Smooth muscle cell (in vitro differentiated cells): Measurements from ENCODE around the gene ZDHHC14. TPM values are rescaled to one million over a fixed set of nuclear protein-coding genes. Genes with fewer than 3 reads are reported as not detected.

Experiments used
- DNase-seq: peaks from one replicate; lab custom pipeline; 2025; ENCODE audit not compliant: unreplicated experiment; lab: John Stamatoyannopoulos, UW
- H2AFZ ChIP-seq: fragments of 200-600 bp; sonication (generic); 2 replicates; pipeline ENCODE4 v1.6.0; 2016; ENCODE audit warnings: antibody characterized with exemption, low read depth, mild to moderate bottlenecking
- H3F3A ChIP-seq: fragments of 200-600 bp; sonication (generic); 2 replicates; pipeline ENCODE4 v1.6.0; 2017; ENCODE audit warnings: antibody characterized with exemption, low read depth
- H3K27ac ChIP-seq: fragments of 200-600 bp; sonication (generic); 2 replicates; pipeline ENCODE4 v1.5.1; 2016; ENCODE audit warnings: low read depth, mild to moderate bottlenecking
- H3K27me3 ChIP-seq: fragments of 200-600 bp; sonication (generic); 2 replicates; pipeline ENCODE4 v1.6.1; 2016; ENCODE audit warnings: low read depth, mild to moderate bottlenecking
- H3K36me3 ChIP-seq: fragments of 200-600 bp; sonication (generic); 2 replicates; pipeline ENCODE4 v1.5.1; 2016; ENCODE audit warnings: low read depth
- H3K4me1 ChIP-seq: fragments of 200-600 bp; sonication (generic); 2 replicates; pipeline ENCODE4 v1.5.1; 2016; ENCODE audit warnings: low read depth
- H3K4me2 ChIP-seq: fragments of 200-600 bp; sonication (generic); 2 replicates; pipeline ENCODE4 v1.6.0; 2016; ENCODE audit warnings: mild to moderate bottlenecking
- H3K4me3 ChIP-seq: fragments of 200-600 bp; sonication (generic); 2 replicates; pipeline ENCODE4 v1.5.1; 2016; ENCODE audit warnings: mild to moderate bottlenecking
- H3K79me2 ChIP-seq: fragments of 200-600 bp; sonication (generic); 2 replicates; pipeline ENCODE4 v1.6.0; 2016; ENCODE audit warnings: low read depth, mild to moderate bottlenecking
- H3K9ac ChIP-seq: fragments of 200-600 bp; sonication (generic); 2 replicates; pipeline ENCODE4 v1.6.0; 2016; ENCODE audit warnings: low read depth
- H3K9me3 ChIP-seq: fragments of 200-600 bp; sonication (generic); replicated peaks from 2 replicates; pipeline ENCODE4 v1.5.1; 2016; ENCODE audit warnings: low read depth
- H4K20me1 ChIP-seq: fragments of 200-600 bp; sonication (generic); 2 replicates; pipeline ENCODE4 v1.6.0; 2016; ENCODE audit warnings: low read depth
- WGBS: methylation state at CpG from one replicate; pipeline ENCODE4 v1.1.7; 2016; ENCODE audit warnings: low lambda C conversion rate; 5-methylcytosine and 5-hydroxymethylcytosine counted together
- polyA plus RNA-seq: library from polyadenylated mRNA; unstranded; fragments of >200 nt; fragmentation: Nextera tagmentation; extraction: Ambion mirVana; gene quantifications from 2 replicates; pipeline ENCODE4 v1.2.1, GENCODE V29; 2016
- total RNA-seq: library from RNA; depleted of rRNA; stranded (reverse); fragments of >200 nt; gene quantifications from 2 replicates; pipeline ENCODE4 v1.2.3, GENCODE V29; 2014
- TF ChIP-seq, protein P1 (sequence below): fragments of 200-600 bp; sonication (generic); IDR thresholded peaks from 2 replicates; pipeline ENCODE4 v1.5.1; 2017; ENCODE audit warnings: borderline replicate concordance, mild to moderate bottlenecking, antibody characterized with exemption; ENCODE audit not compliant: insufficient read depth, poor library complexity, severe bottlenecking

The ZDHHC14 gene
- total and polyA plus RNA-seq, 2 experiments from 2014 or later = 1.3 to 1.6 TPM

DNA sequence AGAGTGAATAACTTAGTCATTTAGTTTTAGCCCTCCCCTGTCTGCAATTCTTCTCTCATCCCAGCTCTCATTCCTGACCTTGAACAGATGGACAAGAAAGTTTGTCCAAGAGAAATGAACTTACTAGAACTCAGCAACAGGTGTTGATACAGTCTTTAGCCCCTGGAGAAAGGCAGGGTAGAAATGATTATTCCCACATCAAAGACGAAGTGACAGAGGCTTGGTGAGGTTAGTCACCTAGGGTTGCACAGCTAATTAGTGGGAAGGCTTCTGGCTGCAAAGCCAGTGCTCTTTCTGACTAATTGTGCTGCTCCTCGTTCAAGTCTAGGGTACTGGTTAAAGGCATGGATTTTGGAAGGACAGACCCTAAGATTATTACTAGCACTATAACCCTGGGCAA lies 4.5 kb downstream of the ZDHHC14 start:
- no peak overlapping the region for H3K4me3 ChIP-seq
- H3K4me2 ChIP-seq = no peak overlapping the region
- H3K79me2 ChIP-seq = no peaks in the 10 kb centered on the region
- H3F3A ChIP-seq = no peaks in the 10 kb centered on the region
- no peak for DNase-seq
- peaks cover 15% of the 10 kb centered on the region for H3K4me1 ChIP-seq
- H3K27ac ChIP-seq = no peak overlapping the region
- no peaks in the 10 kb centered on the region for H3K9me3 ChIP-seq
- H3K36me3 ChIP-seq = no peaks in the 10 kb centered on the region
- H2AFZ ChIP-seq = no peak overlapping the region
- H4K20me1 ChIP-seq = no peaks in the 10 kb centered on the region
- H3K27me3 ChIP-seq = peaks cover 16% of the 10 kb centered on the region
- 61% methylated on average over 2 of the region's 2 CpGs for WGBS
- H3K9ac ChIP-seq = no peak overlapping the region
- TF ChIP-seq, protein P1, sequence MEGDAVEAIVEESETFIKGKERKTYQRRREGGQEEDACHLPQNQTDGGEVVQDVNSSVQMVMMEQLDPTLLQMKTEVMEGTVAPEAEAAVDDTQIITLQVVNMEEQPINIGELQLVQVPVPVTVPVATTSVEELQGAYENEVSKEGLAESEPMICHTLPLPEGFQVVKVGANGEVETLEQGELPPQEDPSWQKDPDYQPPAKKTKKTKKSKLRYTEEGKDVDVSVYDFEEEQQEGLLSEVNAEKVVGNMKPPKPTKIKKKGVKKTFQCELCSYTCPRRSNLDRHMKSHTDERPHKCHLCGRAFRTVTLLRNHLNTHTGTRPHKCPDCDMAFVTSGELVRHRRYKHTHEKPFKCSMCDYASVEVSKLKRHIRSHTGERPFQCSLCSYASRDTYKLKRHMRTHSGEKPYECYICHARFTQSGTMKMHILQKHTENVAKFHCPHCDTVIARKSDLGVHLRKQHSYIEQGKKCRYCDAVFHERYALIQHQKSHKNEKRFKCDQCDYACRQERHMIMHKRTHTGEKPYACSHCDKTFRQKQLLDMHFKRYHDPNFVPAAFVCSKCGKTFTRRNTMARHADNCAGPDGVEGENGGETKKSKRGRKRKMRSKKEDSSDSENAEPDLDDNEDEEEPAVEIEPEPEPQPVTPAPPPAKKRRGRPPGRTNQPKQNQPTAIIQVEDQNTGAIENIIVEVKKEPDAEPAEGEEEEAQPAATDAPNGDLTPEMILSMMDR = no peak

- peaks cover 16% of the 10 kb centered on the region for H3K27me3 ChIP-seq
- TF ChIP-seq, protein P1 = no peak
- 94% methylated on average over 6 of the region's 6 CpGs for WGBS
Measured at GRCh38 chr6:157386023-157386422, 5.0 kb downstream of the ZDHHC14 start.

GRCh38 chr6:157386454-157386853 lies 5.5 kb downstream of the ZDHHC14 start:
- no peak for DNase-seq
- Histone ChIP-seq H3F3A (no peaks in the 10 kb centered on the region), H3K27me3 (peaks cover 16% of the 10 kb centered on the region), H4K20me1 (no peaks in the 10 kb centered on the region), H3K4me2 (no peak overlapping the region), H3K27ac (no peak overlapping the region), H3K4me3 (no peak overlapping the region), H3K79me2 (no peaks in the 10 kb centered on the region), H3K4me1 (peaks cover 15% of the 10 kb centered on the region), H3K36me3 (no peaks in the 10 kb centered on the region), H3K9me3 (no peaks in the 10 kb centered on the region), H2AFZ (no peak overlapping the region), H3K9ac (no peak overlapping the region)
- 90% methylated on average over 3 of the region's 3 CpGs for WGBS
- TF ChIP-seq, protein P1 = no peak

More at GRCh38 chr6:157386023-157386422, 5.0 kb downstream of the ZDHHC14 start:
- H2AFZ ChIP-seq = no peak overlapping the region
- H3K36me3 ChIP-seq = no peaks in the 10 kb centered on the region
- H4K20me1 ChIP-seq = no peaks in the 10 kb centered on the region
- H3K4me3 ChIP-seq = no peak overlapping the region
- H3K9ac ChIP-seq = no peak overlapping the region
- peaks cover 15% of the 10 kb centered on the region for H3K4me1 ChIP-seq
- H3K4me2 ChIP-seq = no peak overlapping the region
- H3K9me3 ChIP-seq = no peaks in the 10 kb centered on the region
- no peaks in the 10 kb centered on the region for H3F3A ChIP-seq
- H3K79me2 ChIP-seq = no peaks in the 10 kb centered on the region
- no peak for DNase-seq
- H3K27ac ChIP-seq = no peak overlapping the region

- no peaks in the 10 kb centered on the region for H3F3A ChIP-seq
- no peak overlapping the region for H2AFZ ChIP-seq
- H3K27ac ChIP-seq = no peak overlapping the region
- H3K79me2 ChIP-seq = no peaks in the 10 kb centered on the region
- 90% methylated on average over 2 of the region's 2 CpGs for WGBS
- H3K4me1 ChIP-seq = no peaks in the 10 kb centered on the region
- no peak for DNase-seq
- no peaks in the 10 kb centered on the region for H3K9me3 ChIP-seq
- H3K27me3 ChIP-seq = no peaks in the 10 kb centered on the region
- H4K20me1 ChIP-seq = no peaks in the 10 kb centered on the region
- no peak overlapping the region for H3K9ac ChIP-seq
- no peaks in the 10 kb centered on the region for H3K36me3 ChIP-seq
- TF ChIP-seq, protein P1 = no peak
- H3K4me2 ChIP-seq = no peak overlapping the region
- H3K4me3 ChIP-seq = no peak overlapping the region
Measured at GRCh38 chr6:157388924-157389323, 7.9 kb downstream of the ZDHHC14 start.
